H1 (cell line): ENCODE results near the gene ATP6V1G1. TPM values are rescaled to one million over a fixed set of nuclear protein-coding genes. Genes with fewer than 3 reads are reported as not detected.

Experiments used
- KDM4A ChIP-seq: IDR thresholded peaks from one replicate; pipeline ENCODE4 v1.7.1; 2012; ENCODE audit warnings: low read depth, mild to moderate bottlenecking, moderate library complexity, low read length, inconsistent platforms; ENCODE audit not compliant: severe bottlenecking
- POU5F1 ChIP-seq: IDR thresholded peaks from 2 replicates; pipeline ENCODE4 v1.6.1; 2011; ENCODE audit warnings: low read depth, mild to moderate bottlenecking, low read length, moderate library complexity
- RFX5 ChIP-seq: IDR thresholded peaks from 2 replicates; pipeline ENCODE4 v1.6.1; 2011; ENCODE audit warnings: low read depth, low read length, improper control_type of control experiment, borderline replicate concordance
- polyA plus RNA-seq, 7 experiments: library from polyadenylated mRNA; depleted of rRNA in 3 of 7; stranded (reverse) in 5 of 7; unstranded in 2 of 7; fragments of >200 nt in 5 of 7; fragments of 200-250 nt in 2 of 7; gene quantifications; 1 replicate in 5 of 7; 2 replicates in 1 of 7; 4 replicates in 1 of 7; pipeline versions ENCODE4 v1.2.1 to v1.2.3, GENCODE V29; 2011 to 2013; ENCODE audit warnings: missing spikeins in 2 of 7, mixed read lengths in 2 of 7
- total RNA-seq: library from RNA; stranded (reverse); fragmentation: NEBNext Ultra II Directional; extraction: Animal tissue kit (Norgen Biotek cat#: 25700); gene quantifications from 2 replicates; pipeline ENCODE4 v1.2.1, GENCODE V29; 2021

The ATP6V1G1 gene
- total and polyA plus RNA-seq, 2 of the 8 experiments (the other 6 are each of a cell fraction or from before 2014, with no cell fraction given) = 112 to 124 TPM

GRCh38 chr9:114592356-114592755 lies 4.8 kb downstream of the ATP6V1G1 start (continued):
- TF ChIP-seq KDM4A (no peak), RFX5 (no peak), POU5F1 (no peak)
